HepG2 (cell line): ENCODE measurements around the gene NAP1L4. TPM values are rescaled to one million over a fixed set of nuclear protein-coding genes. Genes with fewer than 3 reads are reported as not detected.

ENCODE experiments used
- ATAC-seq: fragments of 200-7000 bp; cut with Tn5 transposase; 3 replicates; pipeline ENCODE4 v1.9.1; 2020; ENCODE audit warnings: mild to moderate bottlenecking, moderate library complexity
- BruUV-seq: library from RNA; stranded (reverse); fragments of 400-500 nt; replicated peaks from 2 replicates; lab custom pipeline; 2021; lab: Mats Ljungman, UMichigan
- CTCF ChIA-PET: fragments of 300-600 bp; formaldehyde crosslinking; extraction: SDS; loops from one replicate; lab custom pipeline; 2021; ENCODE audit warnings: low total read pairs, inconsistent platforms, low intra/inter-chr PET ratio; lab: Yijun Ruan, JAX
- POLR2A ChIA-PET: fragments of 350-600 bp; sonication (Branson Sonifier 250); formaldehyde crosslinking; loops from one replicate; lab custom pipeline; 2020; ENCODE audit warnings: antibody characterized with exemption, inconsistent platforms; lab: Yijun Ruan, JAX
- DNase-seq: peaks from one replicate; pipeline ENCODE4 v3.0.0-alpha.2; 2015; ENCODE audit warnings: low spot score
- FAIRE-seq: peaks from 3 replicates; lab custom pipeline; 2011; peaks lifted over from hg19 to GRCh38; lab: Jason Lieb, UNC
- H2AFZ ChIP-seq: one replicate; pipeline ENCODE4 v1.6.1; 2011; ENCODE audit warnings: low read length, inconsistent platforms
- H3K27ac ChIP-seq: fragments of 300-600 bp; 3 replicates; pipeline ENCODE4 v1.8.0; 2011; ENCODE audit warnings: mixed run types, mild to moderate bottlenecking, mixed read lengths, low read length, inconsistent platforms; ENCODE audit not compliant: insufficient read depth; ENCODE audit errors: extremely low read length
- H3K27me3 ChIP-seq, 2 experiments: fragments of 200-600 bp in 1 of 2; 2 replicates in 1 of 2; 3 replicates in 1 of 2; pipeline versions ENCODE4 v1.6.0 to v1.8.0; 2011; ENCODE audit warnings: low read length in 2 of 2, mild to moderate bottlenecking in 2 of 2, moderate library complexity in 2 of 2, inconsistent platforms in 1 of 2; ENCODE audit not compliant: insufficient read depth in 2 of 2, control insufficient read depth in 1 of 2
- H3K36me3 ChIP-seq, 2 experiments: fragments of 200-600 bp in 1 of 2; replicated peaks in 1 of 2; 2 replicates in 1 of 2; 3 replicates in 1 of 2; pipeline versions ENCODE4 v1.5.1 to v1.8.0; 2011; ENCODE audit warnings: low read length in 2 of 2, inconsistent platforms in 1 of 2; ENCODE audit not compliant: insufficient read depth in 2 of 2, control insufficient read depth in 1 of 2
- H3K4me1 ChIP-seq: 2 replicates; pipeline ENCODE4 v1.5.1; 2012; ENCODE audit warnings: low read length, inconsistent platforms; ENCODE audit not compliant: insufficient read depth
- H3K4me2 ChIP-seq: 2 replicates; pipeline ENCODE4 v1.6.0; 2011; ENCODE audit warnings: low read depth, low read length, inconsistent platforms
- H3K4me3 ChIP-seq, 3 experiments: fragments of 200-600 bp in 1 of 3; sonication (generic), shearing (Covaris generic) in 1 of 3; replicated peaks in 1 of 3; 2 replicates each; pipeline ENCODE4 v1.5.1; 2011 to 2016; ENCODE audit warnings: low read length in 3 of 3, inconsistent platforms in 2 of 3, low read depth in 2 of 3, mild to moderate bottlenecking in 2 of 3, control low read depth in 1 of 3, mixed read lengths in 1 of 3; ENCODE audit not compliant: insufficient read depth in 1 of 3
- H3K79me2 ChIP-seq: one replicate; pipeline ENCODE4 v1.6.1; 2011; ENCODE audit warnings: low read length, inconsistent platforms; ENCODE audit not compliant: insufficient read depth
- H3K9ac ChIP-seq: 2 replicates; pipeline ENCODE4 v1.6.0; 2011; ENCODE audit warnings: mild to moderate bottlenecking, low read depth, low read length, inconsistent platforms; ENCODE audit not compliant: insufficient read depth
- H3K9me3 ChIP-seq: 2 replicates; pipeline ENCODE4 v1.5.1; 2012; ENCODE audit warnings: mild to moderate bottlenecking, low read length
- H4K20me1 ChIP-seq: 2 replicates; pipeline ENCODE4 v1.6.0; 2011; ENCODE audit warnings: inconsistent platforms, mild to moderate bottlenecking, low read length, moderate library complexity; ENCODE audit not compliant: insufficient read depth
- BCLAF1 ChIP-seq: fragments of 450-650 bp; IDR thresholded peaks from 2 replicates; pipeline ENCODE4 v1.6.1; 2017; ENCODE audit warnings: mild to moderate bottlenecking
- KAT7 ChIP-seq: IDR thresholded peaks from 2 replicates; pipeline ENCODE4 v1.6.1; 2018; ENCODE audit warnings: borderline replicate concordance, missing compliant biosample characterization
- POLR2AphosphoS5 ChIP-seq: IDR thresholded peaks from 2 replicates; pipeline ENCODE4 v1.6.1; 2012; ENCODE audit warnings: low read depth, low read length
- REST ChIP-seq, 2 experiments: IDR thresholded peaks; 2 replicates each; pipeline ENCODE4 v1.6.1; 2011 to 2012; ENCODE audit warnings: low read length in 2 of 2, borderline replicate concordance in 1 of 2, low read depth in 1 of 2, mild to moderate bottlenecking in 1 of 2, moderate library complexity in 1 of 2
- SP1 ChIP-seq, 2 experiments: fragments of 450-650 bp in 1 of 2; sonication (generic) in 1 of 2; formaldehyde crosslinking in 1 of 2; IDR thresholded peaks; 2 replicates each; pipeline versions ENCODE4 v1.4.0 to v1.6.1; 2016 to 2020; ENCODE audit warnings: missing genetic modification reagents in 1 of 2
- ZBTB34 ChIP-seq: sonication (generic); formaldehyde crosslinking; IDR thresholded peaks from 2 replicates; pipeline ENCODE4 v1.8.0; 2022; ENCODE audit warnings: mild to moderate bottlenecking, missing genetic modification reagents
- ZNF441 ChIP-seq: sonication (generic); formaldehyde crosslinking; IDR thresholded peaks from 2 replicates; pipeline ENCODE4 v1.7.0; 2021; ENCODE audit warnings: missing genetic modification reagents, borderline replicate concordance
- ZSCAN31 ChIP-seq: sonication (generic); formaldehyde crosslinking; IDR thresholded peaks from 2 replicates; pipeline ENCODE4 v1.5.0; 2020; ENCODE audit warnings: low read depth, mild to moderate bottlenecking, missing genetic modification reagents
- WGBS: methylation state at CpG from one replicate; pipeline ENCODE4 v1.1.6; 2017; ENCODE audit warnings: low lambda C conversion rate; 5-methylcytosine and 5-hydroxymethylcytosine counted together
- in situ Hi-C: cut with HindIII; loops from 2 replicates; pipeline ENCODE4 v1.10.0; 2017; ENCODE audit warnings: low pct_unique_long_range_greater_than_20kb; ENCODE audit not compliant: extremely low pct_ligation_motif_present
- intact Hi-C: fragments of 100-400 bp; cut with micrococcal nuclease; formaldehyde crosslinking; loops from one replicate; pipeline ENCODE4 v1.10.0; 2022; ENCODE audit not compliant: unreplicated experiment
- polyA plus RNA-seq, 8 experiments: library from polyadenylated mRNA; depleted of rRNA in 3 of 8; stranded (reverse) in 7 of 8; unstranded in 1 of 8; fragments of >200 nt; fragmentation: Illumina TruSeq in 4 of 8; extraction: Trizol in 4 of 8; gene quantifications; 2 replicates each; pipeline versions ENCODE4 v1.2.1 to v1.2.3, GENCODE V29; 2011 to 2016; ENCODE audit warnings: low read depth in 4 of 8, missing spikeins in 1 of 8, mixed read lengths in 1 of 8; ENCODE audit not compliant: insufficient read depth in 1 of 8
- total RNA-seq, 5 experiments: library from RNA; depleted of rRNA; stranded (reverse); fragments of >200 nt; fragmentation: Illumina TruSeq; extraction: Trizol; gene quantifications; 2 replicates each; pipeline ENCODE4 v1.2.3, GENCODE V29; 2016; ENCODE audit warnings: low read depth in 1 of 5

The NAP1L4 gene
- total and polyA plus RNA-seq, 2 of the 13 experiments (the other 11 are each of a cell fraction or from before 2014, with no cell fraction given): 64.0 to 186 TPM

- Histone ChIP-seq H3K4me1 (no peaks in the 10 kb centered on the region), H3K27ac (no peak overlapping the region), H3K4me2 (no peak overlapping the region), H3K36me3 (peaks cover 40 to 93% of the 10 kb centered on the region in 2 experiments), H3K9ac (no peak overlapping the region), H2AFZ (no peak overlapping the region), H3K9me3 (no peaks in the 10 kb centered on the region), H3K27me3 (no peaks in the 10 kb centered on the region), H3K79me2 (peaks cover 82% of the 10 kb centered on the region), H4K20me1 (peaks cover 48% of the 10 kb centered on the region), H3K4me3 (no peak overlapping the region)
- intact Hi-C loops: no loop called here
- 88% methylated on average over 4 of the region's 4 CpGs for WGBS
- TF ChIP-seq SP1 (IDR thresholded peaks at IDR 0.05) (no peak), SP1 (CRISPR knock-in tag; IDR thresholded peaks at IDR 0.05) (no peak), ZBTB34 (CRISPR knock-in tag) (no peak), KAT7 (no peak), ZSCAN31 (no peak), BCLAF1 (no peak), POLR2AphosphoS5 (no peak), REST (IDR thresholded peaks at IDR 0.05; ENCODE audit: borderline replicate concordance in 1 of 2, low read depth in 1 of 2, low read length in 2 of 2) (no peak), ZNF441 (no peak)
- in situ Hi-C loops: no loop called here
- DNase-seq (no peak), FAIRE-seq (no peak), ATAC-seq (no peak)
- ChIA-PET CTCF (no interaction called here), POLR2A (no interaction called here)
- BruUV-seq: no TSS peak
These were observed 27.3 kb downstream of the NAP1L4 start for GRCh38 chr11:2964782-2965181.
